Measurements from ENCODE around the gene NIT2. TPM values are rescaled to one million over a fixed set of nuclear protein-coding genes. Genes with fewer than 3 reads are reported as not detected.
A peak's percentile ranks its signal among the peaks of the same experiment; 100 is the strongest.
"Not testable (repeated sequence)": the region's sequence is repeated elsewhere in the genome, so short reads cannot be mapped to it uniquely, and the experiment has no call there.

The NIT2 gene
- polyA plus RNA-seq, 1 donor from 2014 or later, result 55.6 TPM

DNA sequence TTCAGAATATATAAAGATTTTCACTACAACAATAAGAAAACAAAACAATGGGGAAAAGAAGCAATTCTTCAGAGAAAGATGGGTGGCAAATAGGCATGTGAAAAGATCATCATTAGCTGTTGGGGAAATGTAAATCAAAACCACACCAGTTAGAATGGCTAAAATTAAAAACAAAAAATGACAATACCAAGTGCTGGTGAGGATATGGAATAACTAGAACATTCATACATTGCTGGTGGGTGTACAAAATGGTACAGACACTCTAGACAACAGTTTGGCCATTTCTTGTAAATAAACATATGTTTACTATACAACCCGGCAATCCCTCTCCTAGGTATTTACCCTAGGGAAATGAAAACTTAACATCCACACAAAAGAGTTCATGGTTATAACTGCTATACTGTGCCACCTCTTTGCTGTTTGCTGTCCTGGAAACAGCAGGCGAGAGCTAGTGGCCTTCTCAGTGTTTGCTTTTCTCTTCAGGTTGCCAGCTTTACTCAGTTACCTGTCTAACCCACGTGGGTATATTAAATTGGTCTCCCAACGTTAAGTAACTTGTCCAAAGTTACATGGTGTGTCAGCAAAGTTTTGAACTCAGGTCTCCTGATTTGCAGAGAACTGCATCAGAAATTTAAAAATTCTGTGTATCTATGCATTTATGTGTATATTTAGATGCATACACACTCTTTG lies 4.6 kb upstream of the NIT2 start:
- peaks cover 7 to 10% (median 8%) of the 10 kb centered on the region in 3 donors for H3K4me1 Mint-ChIP-seq

DNA sequence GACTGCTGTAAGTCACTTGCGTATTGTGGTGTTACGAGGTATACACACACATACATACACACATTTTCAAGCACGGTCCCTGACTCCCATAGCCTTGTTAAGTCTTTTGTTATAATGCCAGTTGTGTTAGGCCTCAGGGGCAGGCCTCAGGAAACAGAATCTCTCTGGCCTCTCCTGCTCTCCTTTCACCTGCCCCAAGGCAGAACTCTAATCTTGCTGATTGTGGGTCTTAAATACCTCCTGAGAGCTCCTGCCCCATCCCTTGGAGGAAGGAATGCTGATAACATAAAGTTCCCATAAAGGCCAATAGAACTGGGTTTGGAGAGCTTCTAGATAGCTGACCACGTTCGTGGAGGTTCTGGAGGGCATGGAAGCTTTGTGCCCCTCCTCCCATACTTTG lies 3.9 kb upstream of the NIT2 start:
- Mint-ChIP-seq H3K9me3 (peaks cover 0 to 6% (median 2%) of the 10 kb centered on the region in 3 donors), H3K27me3 (no peaks in the 10 kb centered on the region), H3K4me1 (peaks cover 13 to 17% (median 14%) of the 10 kb centered on the region in 3 donors), H3K4me3 (no peak overlapping the region), H3K36me3 (no peaks in the 10 kb centered on the region), H3K27ac (no peak overlapping the region)

More for the DNA sequence above, 4.6 kb upstream of the NIT2 start:
- Mint-ChIP-seq H3K9me3 (peaks cover 0 to 6% (median 2%) of the 10 kb centered on the region in 3 donors), H3K36me3 (no peaks in the 10 kb centered on the region), H3K27me3 (no peaks in the 10 kb centered on the region), H3K27ac (peak overlapping the region in 1 of 3 donors; percentile 22), H3K4me3 (peak overlapping the region in 1 of 4 donors; percentile 37)

DNA sequence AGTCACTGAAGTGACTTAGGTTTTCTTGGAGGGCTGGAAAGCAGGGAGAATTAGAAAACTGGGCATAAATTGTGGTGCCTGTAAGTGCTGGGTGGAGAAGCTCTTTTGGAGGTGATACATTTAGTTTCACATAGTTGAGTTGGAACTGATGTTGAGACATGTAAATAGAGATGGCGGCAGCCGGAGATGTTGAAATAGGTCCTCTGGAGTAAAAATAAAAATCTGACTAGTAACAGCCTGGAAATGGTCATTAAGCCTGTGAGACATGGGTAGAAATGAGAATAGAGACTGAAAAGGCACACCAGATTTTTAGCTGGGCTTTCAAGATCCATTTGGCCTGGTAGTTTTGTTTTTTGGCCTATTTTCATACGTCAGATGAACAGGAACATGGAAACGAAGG lies 2.9 kb upstream of the NIT2 start:
- Mint-ChIP-seq H3K36me3 (no peaks in the 10 kb centered on the region), H3K27ac (peak overlapping the region in 1 of 3 donors; percentile 72), H3K4me1 (peaks cover 14 to 22% (median 18%) of the 10 kb centered on the region in 3 donors), H3K4me3 (peak overlapping the region in 2 of 4 donors; percentile 11 to 81), H3K9me3 (peaks cover 0 to 6% (median 2%) of the 10 kb centered on the region in 3 donors), H3K27me3 (no peaks in the 10 kb centered on the region)

DNA sequence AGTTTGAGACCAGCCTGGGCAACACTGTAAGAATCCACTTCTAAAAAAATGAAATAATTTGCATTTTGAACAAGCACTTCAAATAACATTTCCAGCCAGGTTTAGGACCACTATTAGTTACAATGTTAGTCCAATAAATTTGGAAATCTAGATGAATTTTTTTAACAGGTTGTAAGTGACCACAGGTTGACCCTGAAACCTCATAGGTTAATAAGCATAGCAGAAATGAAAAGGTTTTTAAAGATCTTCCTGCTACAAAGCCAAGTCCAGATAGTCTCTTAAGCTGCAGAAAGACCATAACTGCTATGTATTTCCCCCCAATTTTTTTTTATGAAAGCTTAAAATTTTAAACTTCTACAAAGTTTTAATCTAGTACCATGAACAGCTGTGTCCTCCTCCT lies 1.5 kb upstream of the NIT2 start:
- peak overlapping the region in 1 of 4 donors; percentile 99 for H3K4me3 Mint-ChIP-seq
- peaks cover 14 to 22% (median 18%) of the 10 kb centered on the region in 3 donors for H3K4me1 Mint-ChIP-seq
- H3K36me3 Mint-ChIP-seq, result no peaks in the 10 kb centered on the region
- peak overlapping the region in 2 of 3 donors; percentile 47 to 66 for H3K27ac Mint-ChIP-seq
- H3K27me3 Mint-ChIP-seq, result no peaks in the 10 kb centered on the region
- H3K9me3 Mint-ChIP-seq, result no peaks in the 10 kb centered on the region

DNA sequence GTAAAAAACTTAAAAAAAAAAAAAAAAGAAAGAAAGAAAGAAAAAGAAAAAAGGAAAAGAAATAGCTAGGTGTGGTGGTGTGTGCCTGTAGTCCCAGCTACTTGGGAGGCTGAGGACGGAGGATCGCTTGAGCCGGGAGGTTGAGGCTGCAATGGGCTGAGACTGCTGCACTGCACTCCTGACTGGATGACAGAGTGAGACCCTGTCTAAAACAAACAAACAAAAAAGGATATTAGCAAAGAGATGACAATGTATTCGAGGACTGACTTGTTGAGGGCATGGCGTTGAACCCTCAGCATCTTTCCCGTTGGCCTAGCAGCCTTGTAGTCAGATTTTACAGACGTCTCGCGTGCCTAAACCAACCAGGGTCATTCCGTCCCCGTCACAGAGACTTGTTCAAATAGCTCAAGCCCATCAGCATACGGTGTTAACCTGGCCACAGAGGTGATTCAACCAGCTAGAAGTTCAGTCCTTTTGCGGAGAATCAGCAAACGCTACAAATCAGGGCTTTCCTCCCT lies 528 bp upstream of the NIT2 start:
- Mint-ChIP-seq H3K27ac (peak overlapping the region; percentile 67 to 94 (median 91)), H3K4me3 (peak overlapping the region; percentile 84 to 99 (median 94)), H3K36me3 (no peaks in the 10 kb centered on the region), H3K9me3 (no peaks in the 10 kb centered on the region), H3K27me3 (no peaks in the 10 kb centered on the region), H3K4me1 (peaks cover 14 to 22% (median 18%) of the 10 kb centered on the region in 3 donors)

DNA sequence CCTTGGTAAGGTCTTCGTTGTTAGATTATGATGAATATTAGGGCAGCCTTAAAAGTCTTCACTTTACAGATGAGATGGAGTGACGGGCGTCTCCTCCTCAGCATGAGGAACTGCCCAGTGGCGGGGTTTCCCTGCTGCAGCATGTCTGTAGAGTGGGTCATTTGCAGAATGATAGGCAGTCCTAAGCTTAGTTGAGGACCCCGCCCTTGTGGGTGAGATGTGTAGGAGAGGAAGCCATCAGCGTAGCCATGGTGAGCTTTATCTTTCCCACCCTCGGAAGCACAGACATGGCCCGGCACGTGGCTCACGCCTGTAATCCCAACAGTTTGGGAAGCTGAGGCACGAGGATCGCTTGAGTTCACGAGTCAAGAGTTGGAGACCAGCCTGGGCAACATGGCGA lies 877 bp downstream of the NIT2 start:
- Mint-ChIP-seq H3K36me3 (no peaks in the 10 kb centered on the region), H3K4me1 (peaks cover 14 to 22% (median 18%) of the 10 kb centered on the region in 3 donors), H3K9me3 (no peaks in the 10 kb centered on the region), H3K27ac (peak overlapping the region; percentile 94 to 95 (median 94)), H3K27me3 (no peaks in the 10 kb centered on the region), H3K4me3 (peak overlapping the region; percentile 94 to 99 (median 96))

DNA sequence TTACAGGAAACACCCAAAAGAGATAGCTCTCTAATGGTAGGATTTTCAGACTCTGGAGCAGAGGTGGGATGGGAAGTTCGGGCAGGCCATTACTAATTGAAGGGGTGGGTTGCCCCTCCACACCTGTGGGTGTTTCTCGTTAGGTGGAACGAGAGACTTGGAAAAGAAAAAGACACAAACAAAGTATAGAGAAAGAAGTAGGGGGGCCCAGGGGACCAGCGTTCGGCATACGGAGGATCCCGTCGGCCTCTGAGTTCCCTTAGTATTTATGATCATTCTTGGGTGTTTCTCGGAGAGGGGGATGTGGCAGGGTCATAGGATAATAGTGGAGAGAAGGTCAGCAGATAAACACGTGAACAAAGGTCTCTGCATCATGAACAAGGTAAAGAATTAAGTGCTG lies 1.7 kb downstream of the NIT2 start:
- peak overlapping the region in 1 of 3 donors; percentile 94 for H3K27ac Mint-ChIP-seq
- H3K4me3 Mint-ChIP-seq, result peak overlapping the region in 3 of 4 donors; percentile 51 to 99 (median 70)
- not testable (repeated sequence) for H3K27me3 Mint-ChIP-seq, H3K36me3 Mint-ChIP-seq, H3K9me3 Mint-ChIP-seq
- peaks cover 14 to 22% (median 18%) of the 10 kb centered on the region in 3 donors for H3K4me1 Mint-ChIP-seq

DNA sequence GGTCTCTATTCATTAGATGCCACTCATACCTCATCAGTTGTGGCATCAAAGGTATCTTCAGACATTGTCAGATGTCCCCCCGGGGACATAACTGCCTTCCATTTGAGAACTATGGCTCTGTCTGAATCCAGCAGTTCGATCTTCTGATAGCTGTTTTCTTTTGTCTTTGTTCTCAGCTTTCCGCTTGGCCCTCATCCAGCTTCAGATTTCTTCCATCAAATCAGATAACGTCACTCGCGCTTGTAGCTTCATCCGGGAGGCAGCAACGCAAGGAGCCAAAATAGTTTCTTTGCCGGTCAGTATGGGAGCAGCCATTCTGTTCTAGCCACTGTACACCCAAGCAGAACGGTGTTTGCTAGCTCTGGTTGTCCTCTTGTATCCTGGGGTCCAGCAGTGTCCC lies 4.4 kb downstream of the NIT2 start:
- Mint-ChIP-seq H3K27me3 (no peaks in the 10 kb centered on the region), H3K36me3 (peaks cover 7% of the 10 kb centered on the region), H3K4me1 (peaks cover 10 to 17% (median 15%) of the 10 kb centered on the region in 3 donors), H3K4me3 (no peak overlapping the region), H3K27ac (peak overlapping the region in 1 of 3 donors; percentile 39), H3K9me3 (peaks cover 0 to 2% (median 0%) of the 10 kb centered on the region in 3 donors)

DNA sequence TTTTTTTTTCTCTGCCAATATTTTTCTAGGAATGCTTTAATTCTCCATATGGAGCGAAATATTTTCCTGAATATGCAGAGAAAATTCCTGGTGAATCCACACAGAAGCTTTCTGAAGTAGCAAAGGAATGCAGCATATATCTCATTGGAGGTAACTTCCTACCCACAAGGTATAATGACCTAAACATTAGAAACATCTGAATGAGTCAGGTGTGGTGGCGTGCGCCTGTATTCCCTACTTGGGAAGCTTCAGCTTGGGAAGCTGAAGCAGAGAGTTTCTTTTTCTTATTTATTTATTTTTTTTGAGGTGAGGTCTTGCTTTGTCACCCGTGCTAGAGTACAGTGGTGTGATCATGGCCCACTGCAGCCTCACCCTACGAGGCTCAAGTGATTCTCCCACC lies 5.2 kb downstream of the NIT2 start:
- H3K27ac Mint-ChIP-seq, result peak overlapping the region in 1 of 3 donors; percentile 39
- H3K4me1 Mint-ChIP-seq, result peaks cover 7 to 13% (median 12%) of the 10 kb centered on the region in 3 donors
- H3K4me3 Mint-ChIP-seq, result no peak overlapping the region
- no peaks in the 10 kb centered on the region for H3K27me3 Mint-ChIP-seq
- peaks cover 0 to 2% (median 0%) of the 10 kb centered on the region in 3 donors for H3K9me3 Mint-ChIP-seq
- peaks cover 7% of the 10 kb centered on the region for H3K36me3 Mint-ChIP-seq

DNA sequence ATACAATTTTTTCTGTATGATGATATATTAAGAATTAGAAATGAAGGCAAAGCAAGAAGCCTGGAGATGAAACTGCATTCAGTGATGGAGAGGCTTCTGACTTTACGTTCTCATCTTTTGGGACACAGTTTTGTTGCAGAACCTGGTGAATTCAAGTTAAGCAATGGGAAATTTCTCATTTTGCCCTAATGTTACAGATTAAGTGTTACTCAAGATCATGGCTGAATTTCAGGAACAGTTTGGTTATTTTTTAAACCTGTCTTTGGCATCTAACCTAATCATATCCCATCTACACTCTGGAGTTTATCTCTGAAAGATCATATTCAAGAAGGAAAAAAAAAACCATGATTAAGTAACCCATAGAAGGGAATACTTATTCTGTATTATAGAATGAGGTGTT lies 6.0 kb downstream of the NIT2 start:
- no peak overlapping the region for H3K4me3 Mint-ChIP-seq
- H3K27ac Mint-ChIP-seq, result no peak overlapping the region
- peaks cover 10% of the 10 kb centered on the region for H3K36me3 Mint-ChIP-seq
- peaks cover 2 to 6% (median 6%) of the 10 kb centered on the region in 3 donors for H3K4me1 Mint-ChIP-seq
- H3K27me3 Mint-ChIP-seq, result no peaks in the 10 kb centered on the region
- H3K9me3 Mint-ChIP-seq, result peaks cover 0 to 2% (median 0%) of the 10 kb centered on the region in 3 donors

DNA sequence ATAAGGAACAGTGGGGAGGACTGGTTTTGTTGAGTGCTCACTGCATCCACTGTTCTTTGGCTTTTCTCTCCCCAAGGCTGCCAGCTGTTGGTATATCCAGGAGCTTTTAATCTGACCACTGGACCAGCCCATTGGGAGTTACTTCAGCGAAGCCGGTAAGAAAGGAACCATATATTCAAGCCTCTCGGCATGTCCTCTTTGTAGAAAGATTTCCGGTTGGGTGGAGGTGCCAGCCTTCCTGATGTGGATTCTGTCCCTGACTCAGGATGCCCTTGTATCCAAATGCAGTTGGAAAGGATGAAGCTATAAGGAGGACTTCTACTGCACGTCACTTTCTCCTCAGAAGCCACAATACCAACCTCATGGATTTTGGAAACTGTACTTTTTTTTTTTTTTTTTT lies 14.2 kb downstream of the NIT2 start:
- Mint-ChIP-seq H3K4me3 (no peak overlapping the region), H3K36me3 (peaks cover 25% of the 10 kb centered on the region)

DNA sequence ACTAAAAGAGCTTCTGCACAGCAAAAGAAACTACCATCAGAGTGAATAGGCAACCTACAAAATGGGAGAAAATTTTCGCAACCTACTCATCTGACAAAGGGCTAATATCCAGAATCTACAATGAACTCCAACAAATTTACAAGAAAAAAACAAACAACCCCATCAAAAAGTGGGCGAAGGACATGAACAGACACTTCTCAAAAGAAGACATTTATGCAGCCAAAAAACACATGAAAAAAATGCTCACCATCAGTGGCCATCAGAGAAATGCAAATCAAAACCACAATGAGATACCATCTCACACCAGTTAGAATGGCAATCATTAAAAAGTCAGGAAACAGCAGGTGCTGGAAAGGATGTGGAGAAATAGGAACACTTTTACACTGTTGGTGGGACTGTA lies 17.2 kb downstream of the NIT2 start:
- H3K4me3 Mint-ChIP-seq, H3K27me3 Mint-ChIP-seq, H3K27ac Mint-ChIP-seq, H3K9me3 Mint-ChIP-seq, H3K4me1 Mint-ChIP-seq: not testable (repeated sequence)
- H3K36me3 Mint-ChIP-seq, result peaks cover 19% of the 10 kb centered on the region

More for the DNA sequence above, 14.2 kb downstream of the NIT2 start:
- H3K27me3 Mint-ChIP-seq, result no peaks in the 10 kb centered on the region
- peaks cover 0 to 1% (median 0%) of the 10 kb centered on the region in 3 donors for H3K9me3 Mint-ChIP-seq
- no peaks in the 10 kb centered on the region for H3K4me1 Mint-ChIP-seq
- H3K27ac Mint-ChIP-seq, result no peak overlapping the region

DNA sequence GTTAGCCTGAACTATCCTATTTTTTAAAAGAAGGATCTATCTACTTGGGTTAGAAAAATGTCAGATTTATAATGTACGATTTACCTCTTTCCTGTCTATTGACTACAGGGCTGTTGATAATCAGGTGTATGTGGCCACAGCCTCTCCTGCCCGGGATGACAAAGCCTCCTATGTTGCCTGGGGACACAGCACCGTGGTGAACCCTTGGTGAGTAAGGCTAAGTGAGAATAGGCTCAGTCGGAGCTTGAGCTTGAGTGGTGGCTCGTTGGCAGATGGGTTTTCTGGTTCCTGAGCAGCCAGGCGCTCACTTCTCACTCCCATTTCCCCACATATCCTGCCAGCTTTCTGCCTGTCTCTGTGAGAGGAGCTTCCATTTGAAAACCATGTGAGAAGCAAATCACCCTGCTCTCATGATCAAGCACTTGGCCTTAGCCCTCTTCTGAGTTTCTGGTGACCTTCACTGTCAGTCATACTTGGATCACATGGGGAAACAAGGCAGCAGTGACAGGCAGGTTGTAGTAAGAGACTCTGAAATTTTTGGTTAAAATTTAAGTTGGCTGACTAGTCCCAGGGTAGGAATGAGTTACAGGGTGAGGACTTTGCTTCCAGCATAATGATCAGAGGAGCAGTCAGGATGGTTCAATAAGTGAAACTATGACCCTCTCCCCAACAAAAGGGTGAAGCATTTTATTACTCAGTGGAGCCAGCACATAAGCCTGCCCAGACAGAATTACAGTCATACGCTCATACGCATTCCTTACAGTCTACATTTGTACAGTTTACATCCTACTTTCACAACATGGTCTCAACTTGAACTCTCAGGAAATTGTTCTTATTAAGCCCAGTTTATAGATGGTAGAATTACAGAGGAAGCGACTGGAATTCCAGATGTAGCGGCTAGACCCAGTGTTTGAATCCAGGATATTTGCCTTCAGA lies 18.0 kb downstream of the NIT2 start:
- Mint-ChIP-seq H3K36me3 (peaks cover 19% of the 10 kb centered on the region), H3K9me3 (peaks cover 0 to 1% (median 0%) of the 10 kb centered on the region in 3 donors), H3K4me1 (no peaks in the 10 kb centered on the region), H3K27ac (no peak overlapping the region), H3K4me3 (no peak overlapping the region), H3K27me3 (no peaks in the 10 kb centered on the region)

DNA sequence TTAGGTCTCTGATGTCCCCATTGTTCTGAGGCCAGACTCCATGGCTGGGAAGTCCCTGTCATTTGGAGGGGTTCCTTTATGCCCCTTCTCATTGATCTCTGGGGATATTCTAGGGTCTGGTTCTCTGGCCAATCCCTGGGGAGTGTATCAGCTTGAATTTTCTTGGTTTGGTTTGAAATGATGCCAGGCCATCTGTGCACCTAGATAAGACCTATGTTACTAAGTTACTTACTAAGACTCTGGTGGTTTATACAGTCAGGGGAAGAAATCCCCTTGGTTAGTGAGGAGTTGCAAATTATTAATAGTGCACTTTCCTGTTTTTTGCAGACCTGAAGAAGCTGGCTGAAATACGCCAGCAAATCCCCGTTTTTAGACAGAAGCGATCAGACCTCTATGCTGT lies 20.3 kb downstream of the NIT2 start:
- no peaks in the 10 kb centered on the region for H3K4me1 Mint-ChIP-seq
- H3K4me3 Mint-ChIP-seq, result no peak overlapping the region
- peaks cover 13% of the 10 kb centered on the region for H3K36me3 Mint-ChIP-seq
- H3K9me3 Mint-ChIP-seq, result peaks cover 0 to 1% (median 0%) of the 10 kb centered on the region in 3 donors
- peak overlapping the region in 1 of 3 donors; percentile 55 for H3K27ac Mint-ChIP-seq
- no peaks in the 10 kb centered on the region for H3K27me3 Mint-ChIP-seq

DNA sequence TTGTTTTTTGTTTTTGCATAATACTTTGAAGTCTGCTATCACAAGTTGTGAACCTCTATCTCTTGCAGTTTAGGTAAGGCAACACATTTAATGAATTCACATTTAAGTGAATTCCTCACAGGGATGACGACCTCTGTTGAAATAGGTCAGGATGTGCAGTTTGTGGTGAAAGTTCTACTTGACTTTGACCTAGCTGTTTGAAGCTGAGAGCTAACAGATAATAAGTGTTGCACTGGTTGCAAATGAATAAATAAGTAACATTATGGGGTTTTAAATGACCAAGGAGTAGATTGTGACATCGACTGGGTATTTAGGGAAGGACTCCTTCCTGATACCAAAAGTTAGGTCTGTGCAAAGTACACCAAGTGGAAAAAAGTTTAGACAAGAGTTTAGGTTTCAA lies 23.9 kb downstream of the NIT2 start:
- Mint-ChIP-seq H3K27ac (peak overlapping the region in 1 of 3 donors; percentile 77), H3K4me3 (no peak overlapping the region)

More for the DNA sequence above, 23.9 kb downstream of the NIT2 start:
- H3K9me3 Mint-ChIP-seq, result peaks cover 0 to 4% (median 3%) of the 10 kb centered on the region in 3 donors
- H3K36me3 Mint-ChIP-seq, result peaks cover 12% of the 10 kb centered on the region
- H3K27me3 Mint-ChIP-seq, result no peaks in the 10 kb centered on the region
- H3K4me1 Mint-ChIP-seq, result no peaks in the 10 kb centered on the region
